Measurements from ENCODE around the gene PRCD.

Gene PRCD

GRCh38 chr17:76570877-76571471 is 31.1 kb downstream of the PRCD start:
- no peak for DNase-seq (ENCODE audit: low spot score)

- no peak for DNase-seq (ENCODE audit: low spot score)
Observed at GRCh38 chr17:76572201-76572910, 32.5 kb downstream of the PRCD start.

GRCh38 chr17:76573096-76573495 is 33.3 kb downstream of the PRCD start:
- DNase-seq (ENCODE audit: low spot score), result no peak

- no peak for DNase-seq (ENCODE audit: low spot score)
Observed at GRCh38 chr17:76574166-76574565, 34.3 kb downstream of the PRCD start.

- no peak for DNase-seq (ENCODE audit: low spot score)
Observed at GRCh38 chr17:76575570-76575969, 35.7 kb downstream of the PRCD start.

GRCh38 chr17:76576189-76576588 is 36.3 kb downstream of the PRCD start:
- DNase-seq (ENCODE audit: low spot score), result no peak

GRCh38 chr17:76577876-76578275 is 38.0 kb downstream of the PRCD start:
- DNase-seq (ENCODE audit: low spot score), result no peak

GRCh38 chr17:76578376-76578775 is 38.5 kb downstream of the PRCD start:
- DNase-seq (ENCODE audit: low spot score), result no peak

GRCh38 chr17:76579281-76579680 is 39.4 kb downstream of the PRCD start:
- DNase-seq (ENCODE audit: low spot score), result no peak

GRCh38 chr17:76581515-76581914 is 41.7 kb downstream of the PRCD start:
- DNase-seq (ENCODE audit: low spot score), result no peak

- no peak for DNase-seq (ENCODE audit: low spot score)
Observed at GRCh38 chr17:76582660-76583059, 42.8 kb downstream of the PRCD start.

GRCh38 chr17:76584427-76585032 is 44.7 kb downstream of the PRCD start:
- DNase-seq (ENCODE audit: low spot score), result no peak

- no peak for DNase-seq (ENCODE audit: low spot score)
Observed at GRCh38 chr17:76585033-76585648, 45.3 kb downstream of the PRCD start.

GRCh38 chr17:76585649-76586593 is 46.1 kb downstream of the PRCD start, which contains the start of gene ST6GALNAC2:
Gene ST6GALNAC2, minus strand, starts transcription at chr17:76585860. Its CDS starts 52 bp downstream, at chr17:76585808.
- no peak for DNase-seq (ENCODE audit: low spot score)

GRCh38 chr17:76586741-76587487 is 47.1 kb downstream of the PRCD start:
- no peak for DNase-seq (ENCODE audit: low spot score)

- no peak for DNase-seq (ENCODE audit: low spot score)
Observed at GRCh38 chr17:76588182-76588581, 48.3 kb downstream of the PRCD start.

- DNase-seq (ENCODE audit: low spot score), result no peak
Observed at GRCh38 chr17:76593384-76593826, 53.6 kb downstream of the PRCD start.

- DNase-seq (ENCODE audit: low spot score), result no peak
Observed at GRCh38 chr17:76593959-76594358, 54.1 kb downstream of the PRCD start.

GRCh38 chr17:76594690-76595089 is 54.8 kb downstream of the PRCD start:
- no peak for DNase-seq (ENCODE audit: low spot score)
